GM18499 (cell line): ENCODE data around the gene COBL.

Experiments used
- ATAC-seq: cut with Tn5 transposase; IDR thresholded peaks from one replicate; pipeline ENCODE4 v1.9.1; 2021; ENCODE audit warnings: moderate number of reproducible peaks; ENCODE audit not compliant: insufficient read depth, unreplicated experiment

Gene COBL

GRCh38 chr7:51033727-51034520 lies 282.7 kb downstream of the COBL start:
- ATAC-seq: no peak

DNA sequence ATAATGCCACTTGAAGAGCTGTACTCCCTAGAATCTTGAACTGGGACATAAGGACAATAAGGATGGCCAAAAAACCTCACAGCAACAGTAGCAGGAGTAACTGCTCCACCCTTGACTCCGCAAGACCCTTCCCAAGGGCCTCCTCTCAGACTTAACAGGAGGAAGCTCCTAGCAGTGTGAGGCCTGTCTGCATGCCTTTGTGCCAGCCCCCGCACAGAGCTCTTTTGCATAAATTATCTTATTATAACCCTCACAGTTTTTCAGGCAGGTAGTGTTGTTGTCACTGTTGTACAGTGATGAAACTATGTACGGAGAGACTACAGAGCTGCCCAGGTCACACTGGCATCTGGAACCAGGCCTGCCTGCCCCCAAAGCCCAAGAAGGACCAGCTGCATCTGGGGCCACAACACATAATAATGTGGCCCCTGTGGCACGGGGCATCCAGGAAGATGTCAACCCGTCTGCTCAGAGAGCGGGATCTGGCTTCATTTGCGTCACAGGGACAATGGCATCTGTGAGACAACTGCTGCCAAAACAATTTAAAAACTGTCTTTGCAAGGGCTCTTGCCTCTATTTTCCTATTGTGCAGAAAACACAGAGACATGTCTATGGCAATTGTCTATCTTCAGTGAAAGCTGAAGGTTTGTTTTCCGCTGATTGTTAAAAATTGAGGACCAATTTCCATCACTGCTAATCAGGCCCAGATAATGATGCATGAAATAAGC lies 284.7 kb downstream of the COBL start:
- ATAC-seq: no peak

DNA sequence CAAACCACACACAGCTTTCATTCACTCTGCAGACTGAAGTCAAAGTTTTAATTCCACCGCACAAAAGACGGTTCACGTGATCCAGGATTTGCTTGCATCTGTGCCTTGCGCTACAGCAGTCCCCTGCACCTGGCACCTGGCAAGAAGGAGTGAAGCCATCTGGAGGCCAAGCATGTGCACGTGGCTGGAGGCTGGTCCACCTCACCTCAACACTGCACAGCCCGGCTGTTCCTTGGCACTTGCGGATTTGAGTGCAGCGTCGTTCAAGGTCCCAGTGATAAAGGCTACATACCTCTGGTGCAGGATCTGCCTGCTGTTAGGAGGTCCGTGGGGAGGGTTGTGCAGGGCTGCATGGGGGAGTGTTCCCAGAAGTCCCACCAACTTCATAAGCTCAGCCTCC lies 285.4 kb downstream of the COBL start:
- ATAC-seq: no peak

GRCh38 chr7:51029701-51030191 lies 286.9 kb downstream of the COBL start:
- no peak for ATAC-seq

DNA sequence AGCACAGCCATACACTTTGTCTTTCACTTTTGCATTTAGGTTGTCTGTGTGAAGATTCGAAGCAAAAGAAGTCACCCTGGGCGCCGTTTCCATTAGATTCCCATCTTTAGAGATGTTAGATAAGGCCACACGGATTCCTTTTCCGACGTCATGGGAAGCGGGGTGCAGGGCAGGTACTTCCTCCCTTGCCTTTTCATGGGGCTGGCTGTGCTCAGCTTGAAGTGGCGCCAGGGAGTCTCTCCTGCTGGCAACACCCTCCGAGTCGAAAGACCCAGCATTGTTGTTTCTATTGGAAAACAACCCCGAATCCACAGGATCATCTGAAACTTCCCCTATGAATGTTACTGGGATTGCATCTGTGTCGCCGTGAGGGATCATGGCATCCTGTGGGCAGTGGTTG lies 287.5 kb downstream of the COBL start:
- no peak for ATAC-seq

GRCh38 chr7:51027935-51028830 lies 288.4 kb downstream of the COBL start:
- no peak for ATAC-seq

DNA sequence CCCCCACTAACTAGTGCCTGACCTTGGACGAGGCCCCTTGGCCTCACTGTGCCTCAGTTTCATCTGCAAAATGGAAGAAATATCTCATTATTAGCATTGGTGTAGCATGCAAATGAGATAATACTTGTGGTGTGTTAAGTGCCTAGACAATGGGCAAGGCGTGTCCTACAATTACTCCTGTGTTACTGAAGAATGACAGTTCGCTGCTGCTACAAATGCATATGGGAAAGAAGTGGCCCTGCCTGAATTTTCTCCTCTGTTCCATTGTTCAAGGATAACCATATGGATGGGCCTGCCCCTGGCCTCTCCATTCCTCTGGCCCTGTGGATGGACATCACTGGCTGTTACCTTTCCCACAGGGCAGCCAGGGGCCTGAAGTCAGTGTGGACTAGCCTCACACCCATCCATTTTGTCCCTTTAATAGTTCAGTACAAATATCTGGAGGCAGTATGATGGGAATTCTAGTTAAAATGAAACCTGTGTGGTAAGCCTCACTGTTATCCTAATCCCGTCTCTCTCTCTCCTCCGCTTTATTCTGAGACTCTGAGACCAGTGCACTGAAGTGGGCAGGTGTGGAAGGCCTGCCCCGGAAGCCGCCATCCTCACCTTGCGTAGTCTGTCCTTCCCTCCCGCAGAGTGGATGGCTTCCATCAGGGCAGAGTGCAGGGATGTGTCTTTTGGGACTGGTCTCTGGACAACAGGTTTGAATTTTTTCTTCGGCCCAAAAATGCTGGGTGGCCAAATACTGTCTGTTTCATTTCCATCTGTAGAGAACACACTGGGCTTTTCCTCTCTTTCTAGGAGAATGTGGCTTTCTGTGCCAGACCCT lies 289.3 kb downstream of the COBL start:
- ATAC-seq: no peak

GRCh38 chr7:51026341-51026740 lies 290.3 kb downstream of the COBL start:
- no peak for ATAC-seq

- ATAC-seq: no peak
Observed at GRCh38 chr7:51025668-51026067, 290.9 kb downstream of the COBL start.

- ATAC-seq: no peak
Observed at GRCh38 chr7:51024867-51025266, 291.7 kb downstream of the COBL start.

GRCh38 chr7:51023547-51023946 lies 293.1 kb downstream of the COBL start:
- no peak for ATAC-seq

DNA sequence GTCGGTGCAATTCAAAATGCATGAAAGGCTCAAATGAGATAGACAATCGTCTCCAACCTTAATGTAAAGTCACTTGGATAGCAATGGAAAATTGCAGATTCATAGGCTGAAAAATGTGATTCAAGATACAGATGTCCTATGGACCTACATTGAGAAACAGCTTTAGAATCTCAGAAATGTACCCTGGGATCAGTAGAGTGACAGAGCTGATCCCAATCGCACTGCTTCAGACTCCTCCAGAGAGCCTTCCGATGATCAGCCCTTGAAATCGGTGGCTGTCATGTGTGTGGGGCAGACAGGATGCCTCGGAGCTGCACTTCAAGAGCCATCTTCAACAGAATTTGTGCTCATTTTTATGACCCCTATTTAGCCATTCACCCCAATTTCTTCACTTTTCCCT lies 293.8 kb downstream of the COBL start:
- no peak for ATAC-seq

DNA sequence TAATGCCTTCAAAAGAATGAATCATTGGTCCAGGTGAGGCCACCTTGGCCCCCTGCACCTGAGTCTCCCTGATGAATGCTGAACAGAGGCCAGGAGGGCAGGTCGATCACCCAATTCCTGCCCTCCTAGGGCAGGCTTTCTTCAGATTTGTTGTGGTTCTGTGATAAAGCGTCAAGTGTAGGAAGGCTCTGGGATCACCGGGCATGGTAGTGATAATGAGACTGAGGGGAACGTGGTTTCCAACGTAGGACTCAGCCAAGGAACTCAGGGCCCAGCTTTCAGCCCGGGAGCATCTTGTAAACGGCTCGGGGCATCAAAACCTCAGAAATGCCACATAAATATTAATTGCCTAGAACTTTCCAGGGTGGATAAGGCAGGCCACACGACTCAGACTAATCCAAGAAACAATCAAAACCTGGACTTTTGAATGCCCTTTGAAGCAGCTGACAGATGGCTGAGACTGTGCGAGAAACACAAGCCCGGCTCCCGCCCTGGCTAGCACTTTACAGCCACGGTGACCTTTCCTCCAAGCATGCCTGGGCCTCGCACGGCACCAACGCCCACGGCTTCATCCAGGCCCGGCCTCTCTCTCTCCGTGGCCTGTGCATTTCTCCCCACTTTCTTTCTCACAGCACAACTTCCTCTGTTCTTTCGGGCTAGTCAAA lies 294.6 kb downstream of the COBL start:
- ATAC-seq: no peak

DNA sequence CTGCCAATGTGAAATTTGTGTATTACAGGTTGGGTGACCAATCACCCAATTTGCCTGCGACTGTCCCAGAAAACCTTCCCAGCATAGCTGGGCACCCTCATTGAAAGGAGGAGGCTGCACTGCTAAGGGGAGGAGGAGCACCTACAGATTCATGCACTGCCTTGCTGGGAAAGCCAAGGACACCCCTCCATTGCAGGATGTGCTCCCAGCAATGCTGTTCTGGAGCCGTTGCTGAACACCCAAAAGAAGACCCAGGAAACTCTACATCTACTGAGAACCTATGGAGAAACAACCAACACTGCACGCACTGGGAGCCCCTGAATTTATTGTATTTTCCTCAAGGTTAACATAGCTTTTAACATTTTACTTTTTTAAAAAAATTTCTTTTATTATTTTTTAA lies 295.7 kb downstream of the COBL start:
- ATAC-seq: no peak

DNA sequence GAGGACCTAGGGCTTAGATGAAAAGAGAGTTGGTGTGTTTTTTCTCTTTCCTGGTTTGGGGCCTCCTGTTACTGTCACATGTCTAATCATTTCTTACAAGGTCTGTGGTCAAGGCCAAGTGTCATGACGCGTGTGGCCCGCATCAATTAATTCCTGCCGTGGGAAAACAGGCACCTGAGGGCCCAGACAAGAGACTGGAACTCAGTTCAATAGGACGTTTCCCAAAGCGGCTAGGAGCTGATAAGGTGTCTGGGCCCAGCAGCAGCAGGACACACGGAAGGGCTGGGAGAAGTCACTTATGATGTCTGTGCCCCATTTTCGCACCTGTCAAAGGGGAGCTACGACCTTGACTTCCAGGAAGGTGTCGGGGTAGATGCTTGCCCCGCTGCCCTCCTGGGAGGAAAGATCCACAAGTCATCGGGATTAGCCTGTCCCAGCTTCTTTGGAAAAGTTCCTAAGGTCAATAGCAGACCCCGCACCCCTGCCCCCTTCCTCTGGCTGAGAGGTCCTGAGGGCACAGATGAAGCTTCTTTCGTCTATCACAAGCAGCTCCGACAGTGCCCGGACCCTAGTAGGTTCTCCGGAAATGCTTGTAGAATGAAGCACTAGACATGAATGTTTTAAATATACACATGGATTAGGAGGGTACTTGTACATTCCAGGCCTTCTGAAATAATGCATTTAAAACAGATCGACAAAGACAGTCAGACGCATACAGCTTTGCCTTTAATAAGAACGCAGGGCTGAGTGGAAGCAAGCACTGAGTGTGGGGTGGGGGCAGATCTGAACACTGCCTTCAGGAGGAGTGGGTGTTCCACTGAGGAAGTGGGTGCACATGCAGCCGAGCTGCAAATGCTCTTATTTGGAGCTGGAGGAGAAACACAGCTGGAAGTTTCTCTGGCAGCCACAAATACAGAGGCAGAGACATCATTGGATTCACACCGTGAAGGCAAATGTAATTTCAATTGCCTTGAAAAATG lies 296.4 kb downstream of the COBL start:
- no peak for ATAC-seq

GRCh38 chr7:51019191-51019844 lies 297.3 kb downstream of the COBL start:
- no peak for ATAC-seq
